ENCODE results near the gene GNAQ.

GRCh38 chr9:78010445-78010844 is 21.2 kb downstream of the GNAQ start:
- TF ChIP-seq SMC3 (IDR thresholded peaks at IDR 0.05; ENCODE audit: low read depth, low read length) (no peak), CTCF (conservative IDR thresholded peaks at IDR 0.05; ENCODE audit: low read depth, low read length) (no peak), FOS (IDR thresholded peaks at IDR 0.05; ENCODE audit: low read depth, low read length) (no peak), POLR2A (IDR thresholded peaks at IDR 0.05; ENCODE audit: low read depth, low read length) (no peak), RCOR1 (IDR thresholded peaks at IDR 0.05; ENCODE audit: insufficient replicate concordance, low read length) (no peak), CHD1 (IDR thresholded peaks at IDR 0.05; ENCODE audit: low read depth, low read length) (no peak), RAD21 (IDR thresholded peaks at IDR 0.05; ENCODE audit: low read length) (no peak)

Data from IMR-90 (cell line).